Pancreas (tissue), 10 donors: Measurements from ENCODE around the gene CACNA1I. TPM values are rescaled to one million over a fixed set of nuclear protein-coding genes. Genes with fewer than 3 reads are reported as not detected.
A peak's percentile ranks its signal among the peaks of the same experiment; 100 is the strongest.

ENCODE experiments used
- ATAC-seq, 4 donors: fragments of 200-7000 bp; cut with Tn5 transposase; one replicate each; pipeline versions ENCODE4 v1.8.0 to v1.9.1; 2020; ENCODE audit warnings: mild to moderate bottlenecking in 4 of 4, moderate library complexity in 4 of 4
- DNase-seq, 6 donors: peaks; one replicate each; pipeline ENCODE4 v3.0.0-alpha.2; 2020
- FAIRE-seq: peaks from 2 replicates; lab custom pipeline; 2012; peaks lifted over from hg19 to GRCh38; lab: Jason Lieb, UNC
- H3K27ac ChIP-seq, 4 donors: fragments of 200-600 bp; sonication (generic); 1 replicate in 3 of 4; 2 replicates in 1 of 4; pipeline versions ENCODE4 v1.5.0 to v1.8.0; 2020
- H3K27me3 ChIP-seq, 4 donors: fragments of 200-600 bp; one replicate each; pipeline ENCODE4 v1.8.0; 2021
- H3K36me3 ChIP-seq, 3 donors: fragments of 200-600 bp; sonication (generic) in 1 of 3; one replicate each; pipeline versions ENCODE4 v1.5.0 to v1.8.0; 2020 to 2021
- H3K4me1 ChIP-seq, 3 donors: fragments of 200-600 bp; one replicate each; pipeline ENCODE4 v1.8.0; 2021
- H3K4me3 ChIP-seq, 4 donors: fragments of 200-600 bp; sonication (generic) in 2 of 4; one replicate each; pipeline versions ENCODE4 v1.5.0 to v1.8.0; 2020 to 2021
- H3K9me3 ChIP-seq, 4 donors: fragments of 200-600 bp; one replicate each; pipeline ENCODE4 v1.8.0; 2021
- CTCF ChIP-seq, 4 donors: fragments of 200-600 bp; sonication (generic) in 3 of 4; IDR thresholded peaks; one replicate each; pipeline versions ENCODE4 v1.5.0 to v1.8.0; 2021; ENCODE audit warnings: antibody characterized with exemption in 4 of 4
- WGBS, 2 donors: extraction: QIAGEN DNeasy Blood & Tissue Kit; methylation state at CpG; one replicate each; pipeline ENCODE4 v1.1.7; 2013; 5-methylcytosine and 5-hydroxymethylcytosine counted together
- intact Hi-C, 3 donors: fragments of 100-400 bp; cut with DNase I; formaldehyde crosslinking; loops; one replicate each; pipeline versions ENCODE4 v1.11.1 to v1.14.2; 2022
- polyA plus RNA-seq, 2 donors: library from polyadenylated mRNA; stranded (reverse); fragments of 200-250 nt; gene quantifications; one replicate each; pipeline ENCODE4 v1.2.3, GENCODE V29; 2013
- total RNA-seq, 6 donors: library from RNA; stranded (reverse); fragmentation: NEBNext Ultra II Directional in 4 of 6; extraction: Animal tissue kit (Norgen Biotek cat#: 25700) in 4 of 6; gene quantifications; one replicate each; pipeline versions ENCODE4 v1.2.1 to v1.2.4, GENCODE V29; 2021 to 2023
- donor health status: healthy with polysubstance abuse.
- donor health status: DM: no; HTN: no; CAD: no; lungs with moderate emphysema.
- donor health status: DM: no; HTN: no; CAD: no.
- donor health status: control.
- donor health status: control.
- donor health status: Bipolar disorder and iron deficiency.
- donor health status: DM: yes; HTN: yes; CAD: no.
- donor health status: DM: no; HTN: no; CAD: no.
- donor health status: DM: no; HTN: no; CAD: no.
- donor health status: DM: yes; HTN: yes; CAD: no.

Gene CACNA1I
- total and polyA plus RNA-seq, 8 donors = 0.04 to 0.21 (median 0.07) TPM

DNA sequence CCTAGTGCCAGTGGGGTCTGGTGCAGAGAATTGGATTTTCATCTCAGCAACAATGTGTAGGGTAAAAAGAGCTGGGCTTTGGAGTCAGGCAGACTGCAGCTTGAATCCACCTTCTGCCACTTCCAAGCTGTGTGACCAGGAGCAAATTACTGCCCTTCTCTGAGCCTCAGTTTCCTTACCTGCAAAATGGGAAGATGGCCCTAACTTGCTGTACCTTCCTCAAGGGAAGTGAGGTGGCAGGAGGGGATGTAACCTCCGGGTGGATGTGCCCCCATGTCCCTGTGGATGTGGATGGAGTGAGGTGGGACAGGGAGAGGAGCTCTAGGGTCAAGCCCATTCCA, 90.9 kb downstream of the CACNA1I start:
- FAIRE-seq = no peak
- no peaks in the 10 kb centered on the region for H3K36me3 ChIP-seq
- no peak for TF ChIP-seq CTCF (IDR thresholded peaks at IDR 0.05)
- no peaks in the 10 kb centered on the region for H3K9me3 ChIP-seq
- no peak for DNase-seq
- no peaks in the 10 kb centered on the region for H3K4me1 ChIP-seq
- H3K4me3 ChIP-seq = no peak overlapping the region
- ATAC-seq = no peak
- WGBS, 2 donors = 49 to 56% methylated on average over 1 of the region's 1 CpG
- intact Hi-C loops = no loop called here
- peaks cover 0 to 23% (median 1%) of the 10 kb centered on the region in 4 donors for H3K27me3 ChIP-seq
- H3K27ac ChIP-seq = no peak overlapping the region

- H3K4me3 ChIP-seq = peak overlapping the region in 1 of 4 donors; percentile 22
- FAIRE-seq = no peak
- no peaks in the 10 kb centered on the region for H3K9me3 ChIP-seq
- no peak for TF ChIP-seq CTCF (IDR thresholded peaks at IDR 0.05)
- intact Hi-C loops = no loop called here
- H3K36me3 ChIP-seq = no peaks in the 10 kb centered on the region
- ATAC-seq = peak in 3 of 4 donors; percentile 56 to 76 (median 59)
- H3K27me3 ChIP-seq = peaks cover 0 to 23% (median 1%) of the 10 kb centered on the region in 4 donors
- no peaks in the 10 kb centered on the region for H3K4me1 ChIP-seq
- peak in 5 of 6 donors; percentile 15 to 75 (median 54) for DNase-seq
- no peak overlapping the region for H3K27ac ChIP-seq
- WGBS, 2 donors = 5 to 6% methylated on average over 64 to 77 of the region's 77 CpGs
Measured at GRCh38 chr22:39661842-39662685, 91.5 kb downstream of the CACNA1I start.

- no peak for DNase-seq
- WGBS, 2 donors = 14 to 18% methylated on average over 26 of the region's 26 CpGs
- Histone ChIP-seq H3K27me3 (peaks cover 0 to 23% (median 1%) of the 10 kb centered on the region in 4 donors), H3K9me3 (no peaks in the 10 kb centered on the region), H3K36me3 (no peaks in the 10 kb centered on the region), H3K4me1 (no peaks in the 10 kb centered on the region), H3K4me3 (peak overlapping the region in 1 of 4 donors; percentile 22), H3K27ac (no peak overlapping the region)
- intact Hi-C loops = no loop called here
- no peak for ATAC-seq
- FAIRE-seq = no peak
- no peak for TF ChIP-seq CTCF (IDR thresholded peaks at IDR 0.05)
Measured at GRCh38 chr22:39662686-39663052, 92.1 kb downstream of the CACNA1I start.

DNA sequence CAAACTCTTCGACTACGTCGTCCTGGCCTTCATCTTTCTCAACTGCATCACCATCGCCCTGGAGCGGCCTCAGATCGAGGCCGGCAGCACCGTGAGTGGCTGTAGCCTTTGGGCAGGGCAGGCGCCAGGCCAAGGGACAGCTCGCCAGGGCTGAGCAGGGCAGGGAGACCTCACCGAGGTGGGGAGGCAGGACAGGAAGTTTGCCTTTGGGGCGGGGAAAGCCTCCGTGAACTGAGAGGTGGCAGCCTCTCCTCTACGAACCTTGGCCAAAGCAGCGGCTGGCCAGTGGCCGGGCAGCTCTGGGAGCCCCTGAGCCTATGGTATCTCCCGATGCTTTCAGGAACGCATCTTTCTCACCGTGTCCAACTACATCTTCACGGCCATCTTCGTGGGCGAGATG, 93.2 kb downstream of the CACNA1I start:
- FAIRE-seq (no peak), DNase-seq (no peak), ATAC-seq (peak in 1 of 4 donors; percentile 32)
- Histone ChIP-seq H3K9me3 (no peaks in the 10 kb centered on the region), H3K36me3 (no peaks in the 10 kb centered on the region), H3K4me1 (no peaks in the 10 kb centered on the region), H3K4me3 (no peak overlapping the region), H3K27ac (no peak overlapping the region), H3K27me3 (peaks cover 0 to 23% (median 1%) of the 10 kb centered on the region in 4 donors)
- TF ChIP-seq CTCF (IDR thresholded peaks at IDR 0.05) = no peak
- 36 to 37% methylated on average over 21 to 22 of the region's 22 CpGs for WGBS, 2 donors
- intact Hi-C loops = no loop called here
